ENCODE results near the gene NEURL1B. TPM values are rescaled to one million over a fixed set of nuclear protein-coding genes. Genes with fewer than 3 reads are reported as not detected.

Gene NEURL1B
- total RNA-seq, 2 experiments from 2014 or later, result 3.9 to 4.2 TPM

GRCh38 chr5:172612771-172613170 is 28.3 kb upstream of the NEURL1B start:
- Mint-ChIP-seq H3K27me3 (ENCODE audit: low read depth) (peaks cover 5% of the 10 kb centered on the region), H3K36me3 (ENCODE audit: low read depth) (no peaks in the 10 kb centered on the region), H3K4me1 (ENCODE audit: low read depth) (no peaks in the 10 kb centered on the region), H3K4me3 (no peak overlapping the region), H3K9me3 (ENCODE audit: insufficient read depth) (peaks cover 5% of the 10 kb centered on the region), H3K27ac (no peak overlapping the region)
- ATAC-seq (no peak), DNase-seq (no peak)
- ChIA-PET POLR2A (no interaction called here), CTCF (interaction anchor here (0.7 to 1.2 kb wide), 2 partner anchors 84 to 85 kb away, joined by 3 read pairs; no protein-coding TSS in a partner anchor)

GRCh38 chr5:172616136-172616535 is 24.9 kb upstream of the NEURL1B start:
- Mint-ChIP-seq H3K4me1 (ENCODE audit: low read depth) (no peaks in the 10 kb centered on the region), H3K4me3 (no peak overlapping the region), H3K27me3 (ENCODE audit: low read depth) (peaks cover 2% of the 10 kb centered on the region), H3K27ac (no peak overlapping the region), H3K9me3 (ENCODE audit: insufficient read depth) (peaks cover 5% of the 10 kb centered on the region), H3K36me3 (ENCODE audit: low read depth) (no peaks in the 10 kb centered on the region)
- ChIA-PET CTCF (no interaction called here), POLR2A (interaction anchor here (0.7 kb wide), 1 partner anchor 1107 kb away, joined by 3 read pairs; no protein-coding TSS in a partner anchor)
- DNase-seq (no peak), ATAC-seq (no peak)

- DNase-seq, result no peak
- Mint-ChIP-seq H3K4me3 (no peak overlapping the region), H3K36me3 (ENCODE audit: low read depth) (no peaks in the 10 kb centered on the region), H3K27me3 (ENCODE audit: low read depth) (peaks cover 2% of the 10 kb centered on the region), H3K4me1 (ENCODE audit: low read depth) (no peaks in the 10 kb centered on the region), H3K9me3 (ENCODE audit: insufficient read depth) (peaks cover 5% of the 10 kb centered on the region), H3K27ac (no peak overlapping the region)
- CTCF ChIA-PET, result no interaction called here
- no peak for ATAC-seq
- POLR2A ChIA-PET, result no interaction called here
Observed at GRCh38 chr5:172616730-172617129, 24.3 kb upstream of the NEURL1B start.

GRCh38 chr5:172617817-172618216 is 23.2 kb upstream of the NEURL1B start:
- H3K27ac Mint-ChIP-seq, result no peak overlapping the region
- ATAC-seq, result no peak
- DNase-seq, result no peak
- CTCF ChIA-PET, result no interaction called here
- POLR2A ChIA-PET, result no interaction called here
- H3K36me3 Mint-ChIP-seq (ENCODE audit: low read depth), result no peaks in the 10 kb centered on the region
- H3K4me3 Mint-ChIP-seq, result no peak overlapping the region
- H3K27me3 Mint-ChIP-seq (ENCODE audit: low read depth), result peaks cover 2% of the 10 kb centered on the region
- peaks cover 5% of the 10 kb centered on the region for H3K9me3 Mint-ChIP-seq (ENCODE audit: insufficient read depth)
- H3K4me1 Mint-ChIP-seq (ENCODE audit: low read depth), result no peaks in the 10 kb centered on the region

GRCh38 chr5:172618574-172619365 is 22.3 kb upstream of the NEURL1B start:
- no peak for ATAC-seq

GRCh38 chr5:172620506-172620905 is 20.6 kb upstream of the NEURL1B start:
- POLR2A ChIA-PET, result no interaction called here
- ATAC-seq (no peak), DNase-seq (no peak)
- H3K36me3 Mint-ChIP-seq (ENCODE audit: low read depth), result no peaks in the 10 kb centered on the region
- no peaks in the 10 kb centered on the region for H3K4me1 Mint-ChIP-seq (ENCODE audit: low read depth)
- no peak overlapping the region for H3K27ac Mint-ChIP-seq
- no peaks in the 10 kb centered on the region for H3K9me3 Mint-ChIP-seq (ENCODE audit: insufficient read depth)
- CTCF ChIA-PET, result no interaction called here
- no peaks in the 10 kb centered on the region for H3K27me3 Mint-ChIP-seq (ENCODE audit: low read depth)
- no peak overlapping the region for H3K4me3 Mint-ChIP-seq

More at GRCh38 chr5:172618574-172619365, 22.3 kb upstream of the NEURL1B start:
- Mint-ChIP-seq H3K27ac (no peak overlapping the region), H3K9me3 (ENCODE audit: insufficient read depth) (peaks cover 5% of the 10 kb centered on the region), H3K27me3 (ENCODE audit: low read depth) (peaks cover 2% of the 10 kb centered on the region), H3K36me3 (ENCODE audit: low read depth) (no peaks in the 10 kb centered on the region), H3K4me1 (ENCODE audit: low read depth) (no peaks in the 10 kb centered on the region), H3K4me3 (no peak overlapping the region)
- ChIA-PET CTCF (no interaction called here), POLR2A (no interaction called here)
- no peak for DNase-seq

GRCh38 chr5:172622091-172623046 is 18.7 kb upstream of the NEURL1B start:
- no peak for ATAC-seq
- no peak overlapping the region for H3K4me3 Mint-ChIP-seq
- no peak for DNase-seq
- no peaks in the 10 kb centered on the region for H3K36me3 Mint-ChIP-seq (ENCODE audit: low read depth)
- CTCF ChIA-PET, result no interaction called here
- no peaks in the 10 kb centered on the region for H3K4me1 Mint-ChIP-seq (ENCODE audit: low read depth)
- no peaks in the 10 kb centered on the region for H3K27me3 Mint-ChIP-seq (ENCODE audit: low read depth)
- no peak overlapping the region for H3K27ac Mint-ChIP-seq
- no peaks in the 10 kb centered on the region for H3K9me3 Mint-ChIP-seq (ENCODE audit: insufficient read depth)
- POLR2A ChIA-PET, result no interaction called here

- DNase-seq (no peak), ATAC-seq (no peak)
- POLR2A ChIA-PET, result no interaction called here
- Mint-ChIP-seq H3K27me3 (ENCODE audit: low read depth) (no peaks in the 10 kb centered on the region), H3K4me1 (ENCODE audit: low read depth) (no peaks in the 10 kb centered on the region), H3K9me3 (ENCODE audit: insufficient read depth) (no peaks in the 10 kb centered on the region), H3K4me3 (no peak overlapping the region), H3K27ac (no peak overlapping the region), H3K36me3 (ENCODE audit: low read depth) (no peaks in the 10 kb centered on the region)
- CTCF ChIA-PET, result no interaction called here
Observed at GRCh38 chr5:172623313-172623980, 17.6 kb upstream of the NEURL1B start.

- POLR2A ChIA-PET, result no interaction called here
- no peak overlapping the region for H3K27ac Mint-ChIP-seq
- no peaks in the 10 kb centered on the region for H3K4me1 Mint-ChIP-seq (ENCODE audit: low read depth)
- ATAC-seq (no peak), DNase-seq (no peak)
- no peaks in the 10 kb centered on the region for H3K27me3 Mint-ChIP-seq (ENCODE audit: low read depth)
- H3K4me3 Mint-ChIP-seq, result no peak overlapping the region
- H3K36me3 Mint-ChIP-seq (ENCODE audit: low read depth), result no peaks in the 10 kb centered on the region
- CTCF ChIA-PET, result no interaction called here
- no peaks in the 10 kb centered on the region for H3K9me3 Mint-ChIP-seq (ENCODE audit: insufficient read depth)
Observed at GRCh38 chr5:172624083-172624995, 16.7 kb upstream of the NEURL1B start.

GRCh38 chr5:172624996-172625964 is 15.8 kb upstream of the NEURL1B start:
- no peaks in the 10 kb centered on the region for H3K36me3 Mint-ChIP-seq (ENCODE audit: low read depth)
- H3K4me3 Mint-ChIP-seq, result no peak overlapping the region
- H3K27me3 Mint-ChIP-seq (ENCODE audit: low read depth), result no peaks in the 10 kb centered on the region
- ChIA-PET POLR2A (no interaction called here), CTCF (no interaction called here)
- DNase-seq, result no peak
- no peaks in the 10 kb centered on the region for H3K4me1 Mint-ChIP-seq (ENCODE audit: low read depth)
- H3K27ac Mint-ChIP-seq, result no peak overlapping the region
- no peaks in the 10 kb centered on the region for H3K9me3 Mint-ChIP-seq (ENCODE audit: insufficient read depth)
- no peak for ATAC-seq

All from activated CD8-positive, alpha-beta T cell treated with anti-CD3 and anti-CD28 coated beads, Interleukin-2, amount 10 ng/mL, durations not matched to agents 7 days and 5 days (primary cell).